ENCODE measurements around the gene ZNF229. TPM values are rescaled to one million over a fixed set of nuclear protein-coding genes. Genes with fewer than 3 reads are reported as not detected.
"Not testable (repeated sequence)": the region's sequence is repeated elsewhere in the genome, so short reads cannot be mapped to it uniquely, and the experiment has no call there.

Gene ZNF229
- total and polyA plus RNA-seq, 3 experiments from 2014 or later: 0.10 to 1.6 (median 1.2) TPM

DNA sequence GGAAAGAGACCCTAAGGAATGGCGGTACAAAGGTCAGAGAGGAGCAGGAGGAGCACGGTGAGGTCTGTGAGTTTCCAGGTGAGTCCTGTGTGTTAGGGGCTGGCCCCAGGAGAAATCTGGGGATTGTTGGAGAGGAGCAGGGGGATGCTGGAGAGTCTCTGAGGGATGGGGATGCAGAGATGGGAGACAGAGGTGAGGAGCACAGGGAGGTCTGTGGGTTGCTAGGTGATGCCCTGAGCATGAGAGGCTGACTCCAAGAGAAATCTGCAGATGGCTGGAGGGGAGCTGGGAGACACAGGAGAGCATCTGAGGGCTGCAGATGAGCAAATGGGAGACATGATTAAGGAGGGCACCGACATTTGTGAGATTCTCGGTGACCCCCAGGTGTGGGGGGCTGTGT, 4.1 kb upstream of the ZNF229 start:
- H3K27ac Mint-ChIP-seq: no peak overlapping the region
- H3K9me3 ChIP-seq (ENCODE audit: low read length): peaks cover 7% of the 10 kb centered on the region
- H3K27ac ChIP-seq (ENCODE audit: low read depth, low read length): no peak overlapping the region
- no peak for DNase-seq
- no peaks in the 10 kb centered on the region for H3K36me3 ChIP-seq (ENCODE audit: insufficient read depth, low read length)
- H3K36me3 Mint-ChIP-seq: peaks cover 2 to 39% (median 32%) of the 10 kb centered on the region in 3 donors
- no peaks in the 10 kb centered on the region for H3K4me1 ChIP-seq (ENCODE audit: insufficient read depth, low read length)
- H3K4me3 Mint-ChIP-seq: no peak overlapping the region
- POLR2A ChIA-PET: no interaction called here
- peaks cover 66 to 82% (median 79%) of the 10 kb centered on the region in 5 donors for H3K9me3 Mint-ChIP-seq
- no peaks in the 10 kb centered on the region for H3K27me3 ChIP-seq (ENCODE audit: insufficient read depth, low read length, poor library complexity, severe bottlenecking)
- H3K27me3 Mint-ChIP-seq: peaks cover 16 to 24% of the 10 kb centered on the region in 2 donors
- H3K4me3 ChIP-seq (ENCODE audit: low read length): no peak overlapping the region
- CTCF ChIA-PET: no interaction called here
- H3K4me1 Mint-ChIP-seq: peaks cover 6 to 16% (median 11%) of the 10 kb centered on the region in 3 donors

DNA sequence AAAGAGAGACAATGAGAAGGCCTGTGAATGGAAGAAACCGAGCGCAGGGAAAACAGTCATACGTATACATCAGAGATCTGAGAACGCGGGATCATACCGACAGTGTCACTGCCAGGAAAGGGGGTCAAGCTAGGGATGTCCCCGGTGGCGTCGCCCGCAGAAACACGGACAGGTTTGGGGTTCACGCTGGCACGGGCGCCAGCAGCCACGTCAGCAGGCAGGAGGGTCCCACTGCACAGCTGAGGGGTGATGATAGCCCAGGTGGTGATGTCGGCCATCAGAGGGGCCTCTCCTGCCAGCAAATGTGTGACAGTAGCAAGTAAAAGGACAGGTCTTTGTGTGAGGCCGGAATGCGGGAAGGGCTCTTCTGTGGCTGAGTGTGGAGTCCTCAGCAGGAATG, 3.4 kb upstream of the ZNF229 start:
- DNase-seq: no peak
- Mint-ChIP-seq H3K9me3 (peaks cover 67 to 88% (median 85%) of the 10 kb centered on the region in 5 donors), H3K36me3 (peaks cover 2 to 40% (median 35%) of the 10 kb centered on the region in 3 donors), H3K27me3 (peaks cover 16 to 24% of the 10 kb centered on the region in 2 donors), H3K4me1 (peaks cover 6 to 16% (median 11%) of the 10 kb centered on the region in 3 donors), H3K27ac (no peak overlapping the region), H3K4me3 (no peak overlapping the region)
- no peak overlapping the region for H3K27ac ChIP-seq (ENCODE audit: low read depth, low read length)
- no peaks in the 10 kb centered on the region for H3K4me1 ChIP-seq (ENCODE audit: insufficient read depth, low read length)
- ChIA-PET POLR2A (no interaction called here), CTCF (no interaction called here)
- H3K4me3 ChIP-seq (ENCODE audit: low read length): no peak overlapping the region
- H3K9me3 ChIP-seq (ENCODE audit: low read length): peaks cover 14% of the 10 kb centered on the region
- no peaks in the 10 kb centered on the region for H3K27me3 ChIP-seq (ENCODE audit: insufficient read depth, low read length, poor library complexity, severe bottlenecking)
- no peaks in the 10 kb centered on the region for H3K36me3 ChIP-seq (ENCODE audit: insufficient read depth, low read length)

DNA sequence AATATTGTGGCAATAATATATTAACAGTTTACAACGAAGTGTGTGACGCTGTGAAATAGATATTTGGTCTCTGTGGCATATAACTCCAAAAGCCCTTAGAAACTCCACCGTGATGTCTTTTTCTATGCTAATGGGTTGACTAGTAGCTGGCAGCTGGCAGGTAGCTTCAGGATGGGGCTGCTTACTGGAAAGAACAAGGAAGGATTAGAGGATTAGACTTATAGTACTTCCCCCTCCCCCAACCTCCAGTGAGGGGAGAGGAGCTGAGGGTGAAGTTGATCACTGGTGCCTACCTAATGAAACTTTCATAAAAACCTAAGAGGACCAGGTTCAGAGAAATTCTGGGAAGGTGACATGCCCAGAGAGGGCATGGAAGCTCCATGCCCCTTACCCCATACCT, 9.8 kb downstream of the ZNF229 start:
- Mint-ChIP-seq H3K27me3 (peaks cover 0 to 1% of the 10 kb centered on the region in 2 donors), H3K27ac (no peak overlapping the region), H3K36me3 (peaks cover 1 to 44% (median 38%) of the 10 kb centered on the region in 3 donors), H3K9me3 (peaks cover 37 to 77% (median 66%) of the 10 kb centered on the region in 5 donors), H3K4me3 (no peak overlapping the region), H3K4me1 (no peaks in the 10 kb centered on the region)
- Histone ChIP-seq H3K27ac (ENCODE audit: low read depth, low read length) (no peak overlapping the region), H3K4me3 (ENCODE audit: low read length) (no peak overlapping the region), H3K36me3 (ENCODE audit: insufficient read depth, low read length) (no peaks in the 10 kb centered on the region), H3K4me1 (ENCODE audit: insufficient read depth, low read length) (no peaks in the 10 kb centered on the region), H3K27me3 (ENCODE audit: insufficient read depth, low read length, poor library complexity, severe bottlenecking) (no peaks in the 10 kb centered on the region), H3K9me3 (ENCODE audit: low read length) (peaks cover 19% of the 10 kb centered on the region)
- CTCF ChIA-PET: no interaction called here
- POLR2A ChIA-PET: no interaction called here
- no peak for DNase-seq

DNA sequence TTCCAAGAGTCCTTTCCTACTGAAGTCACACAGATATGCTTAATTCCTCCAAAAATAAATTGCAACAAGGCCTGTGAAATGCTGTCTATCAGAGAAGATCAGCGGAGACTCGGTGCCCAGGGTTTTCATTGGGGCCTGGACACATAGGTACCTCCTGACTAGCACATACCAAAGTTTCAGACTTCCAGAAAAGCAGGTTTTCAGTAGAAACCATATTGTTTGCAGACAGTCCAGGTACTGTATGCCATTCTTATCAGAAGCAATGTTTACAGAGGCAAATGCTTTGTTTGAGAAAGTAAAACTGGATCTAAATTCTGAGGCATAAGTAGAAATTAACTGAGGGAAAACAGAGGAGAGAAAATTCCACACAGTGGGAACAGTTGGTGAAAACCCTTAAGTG, 12.8 kb downstream of the ZNF229 start:
- H3K4me1 Mint-ChIP-seq: no peaks in the 10 kb centered on the region
- ChIA-PET POLR2A (no interaction called here), CTCF (no interaction called here)
- H3K36me3 Mint-ChIP-seq: peaks cover 1 to 41% (median 36%) of the 10 kb centered on the region in 3 donors
- no peaks in the 10 kb centered on the region for H3K4me1 ChIP-seq (ENCODE audit: insufficient read depth, low read length)
- H3K9me3 ChIP-seq (ENCODE audit: low read length): peaks cover 15% of the 10 kb centered on the region
- peak overlapping the region in 1 of 8 donors; percentile 39 for H3K27ac Mint-ChIP-seq
- H3K9me3 Mint-ChIP-seq: peaks cover 29 to 83% (median 64%) of the 10 kb centered on the region in 5 donors
- DNase-seq: no peak
- no peaks in the 10 kb centered on the region for H3K27me3 ChIP-seq (ENCODE audit: insufficient read depth, low read length, poor library complexity, severe bottlenecking)
- H3K4me3 Mint-ChIP-seq: no peak overlapping the region
- H3K27ac ChIP-seq (ENCODE audit: low read depth, low read length): no peak overlapping the region
- H3K4me3 ChIP-seq (ENCODE audit: low read length): no peak overlapping the region
- no peaks in the 10 kb centered on the region for H3K36me3 ChIP-seq (ENCODE audit: insufficient read depth, low read length)
- peaks cover 0 to 1% of the 10 kb centered on the region in 2 donors for H3K27me3 Mint-ChIP-seq

DNA sequence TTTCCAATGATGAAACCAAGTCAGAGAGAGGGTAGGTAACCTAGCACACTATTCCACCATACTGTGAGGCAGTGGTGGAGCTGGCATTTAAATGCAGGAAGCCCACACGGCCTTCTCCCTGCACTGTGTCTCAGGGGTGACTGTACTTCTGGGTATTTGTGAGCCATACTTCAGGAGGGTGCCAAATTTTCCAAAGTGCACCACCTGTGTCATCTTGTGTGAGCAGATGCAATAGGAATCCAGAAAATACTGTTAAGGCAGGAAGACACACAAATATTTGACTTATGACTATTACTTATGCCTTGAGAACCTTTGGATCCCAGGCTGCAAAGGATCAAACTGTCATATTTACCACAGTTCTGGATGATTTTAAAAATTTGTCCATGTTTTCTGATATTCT, 17.3 kb downstream of the ZNF229 start:
- Histone ChIP-seq H3K4me1 (ENCODE audit: insufficient read depth, low read length) (no peaks in the 10 kb centered on the region), H3K4me3 (ENCODE audit: low read length) (no peak overlapping the region), H3K36me3 (ENCODE audit: insufficient read depth, low read length) (no peaks in the 10 kb centered on the region), H3K27ac (ENCODE audit: low read depth, low read length) (no peak overlapping the region), H3K9me3 (ENCODE audit: low read length) (peaks cover 17% of the 10 kb centered on the region), H3K27me3 (ENCODE audit: insufficient read depth, low read length, poor library complexity, severe bottlenecking) (no peaks in the 10 kb centered on the region)
- peaks cover 32 to 86% (median 74%) of the 10 kb centered on the region in 5 donors for H3K9me3 Mint-ChIP-seq
- DNase-seq: no peak
- CTCF ChIA-PET: no interaction called here
- no peaks in the 10 kb centered on the region for H3K4me1 Mint-ChIP-seq
- H3K36me3 Mint-ChIP-seq: peaks cover 0 to 39% (median 34%) of the 10 kb centered on the region in 3 donors
- no peak overlapping the region for H3K27ac Mint-ChIP-seq
- H3K27me3 Mint-ChIP-seq: no peaks in the 10 kb centered on the region
- POLR2A ChIA-PET: no interaction called here
- H3K4me3 Mint-ChIP-seq: no peak overlapping the region

DNA sequence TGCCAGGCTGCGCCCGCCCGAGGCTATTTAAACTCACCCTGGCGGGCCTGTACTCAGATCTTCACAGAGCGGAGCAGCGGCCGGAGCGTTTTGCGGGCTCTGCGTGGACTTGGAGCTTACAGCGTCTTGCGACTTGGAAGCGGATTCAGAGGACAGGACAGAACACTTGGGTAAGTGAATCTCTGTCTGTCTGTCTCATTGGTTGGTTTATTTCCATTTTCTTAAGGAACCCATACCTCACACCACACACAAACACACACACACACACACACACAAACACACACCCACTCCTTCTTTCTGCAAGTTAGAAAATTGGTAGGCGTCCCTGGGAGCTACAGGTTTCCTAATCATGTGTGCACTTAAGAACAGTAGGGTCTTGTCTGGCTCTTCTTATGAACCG, 32.7 kb downstream of the ZNF229 start:
- H3K36me3 ChIP-seq (ENCODE audit: insufficient read depth, low read length); CTCF ChIA-PET; H3K4me3 ChIP-seq (ENCODE audit: low read length); H3K27ac Mint-ChIP-seq; H3K9me3 ChIP-seq (ENCODE audit: low read length); DNase-seq; H3K27me3 ChIP-seq (ENCODE audit: insufficient read depth, low read length, poor library complexity, severe bottlenecking); H3K4me3 Mint-ChIP-seq; H3K27ac ChIP-seq (ENCODE audit: low read depth, low read length); POLR2A ChIA-PET; H3K4me1 ChIP-seq (ENCODE audit: insufficient read depth, low read length); H3K4me1 Mint-ChIP-seq: not testable (repeated sequence)
- H3K27me3 Mint-ChIP-seq: peaks cover 10 to 13% of the 10 kb centered on the region in 2 donors
- peaks cover 0 to 16% (median 1%) of the 10 kb centered on the region in 3 donors for H3K36me3 Mint-ChIP-seq
- H3K9me3 Mint-ChIP-seq: peaks cover 34 to 67% (median 47%) of the 10 kb centered on the region in 5 donors

DNA sequence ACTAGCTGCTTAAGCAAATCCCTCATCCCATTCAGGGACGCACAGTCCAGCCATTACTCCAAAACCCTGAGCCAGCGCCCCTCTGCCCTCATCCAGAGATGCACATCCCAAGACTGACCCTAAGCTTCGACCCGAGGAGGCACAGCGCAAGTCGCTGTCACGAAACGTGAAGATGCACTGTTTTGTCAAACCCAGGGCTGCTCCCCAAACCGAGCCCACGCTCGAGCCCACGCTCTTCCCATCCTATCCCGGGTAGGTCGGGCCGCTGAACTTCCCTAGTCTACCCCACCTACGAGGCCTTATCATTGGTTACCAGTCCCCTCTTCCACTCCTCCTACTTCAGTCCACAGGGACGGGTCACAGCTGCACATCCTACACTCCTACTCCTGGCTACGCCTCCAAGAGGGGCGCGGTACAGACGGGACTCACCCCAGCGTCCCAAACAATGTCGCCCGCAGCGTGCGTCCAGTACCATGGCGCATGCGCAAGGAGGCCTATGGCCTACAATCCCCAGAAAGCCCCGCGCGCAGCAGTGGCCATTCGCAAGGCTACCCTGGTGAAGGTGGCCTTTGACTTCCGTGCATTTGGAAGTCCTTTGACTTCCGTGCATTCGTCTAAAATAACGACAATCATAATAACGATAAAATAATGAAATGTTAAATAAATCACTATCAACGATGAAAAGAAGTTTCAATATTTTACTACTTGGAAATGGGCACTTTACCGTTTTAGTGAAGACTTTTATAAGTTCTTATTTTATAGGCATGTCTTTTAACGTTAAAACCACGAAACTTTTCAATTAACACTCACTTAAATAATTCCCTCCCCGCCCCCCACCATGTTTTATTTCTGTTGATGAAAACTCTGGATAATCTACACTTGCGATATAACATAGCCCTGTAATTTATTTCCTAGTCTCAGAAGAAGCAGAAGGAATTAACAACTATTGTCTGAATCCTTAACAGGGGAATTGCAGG, 46.8 kb downstream of the ZNF229 start, which contains the start of gene ZNF285:
TSS of gene ZNF285 (minus strand) at position 470 of the 977 bp plus-strand sequence. CDS start 4,395 bp downstream, outside the sequence.
- Mint-ChIP-seq H3K36me3 (peaks cover 3 to 32% (median 20%) of the 10 kb centered on the region in 3 donors), H3K9me3 (peaks cover 42 to 68% (median 48%) of the 10 kb centered on the region in 5 donors), H3K4me3 (peak within 1 kb of the TSS; percentile 81 to 94 (median 84)), H3K27me3 (peaks cover 2 to 4% of the 10 kb centered on the region in 2 donors), H3K4me1 (peaks cover 6 to 12% (median 9%) of the 10 kb centered on the region in 3 donors), H3K27ac (peak within 1 kb of the TSS in 3 of 8 donors; percentile 2 to 85 (median 84))
- Histone ChIP-seq H3K4me1 (ENCODE audit: insufficient read depth, low read length) (no peaks in the 10 kb centered on the region), H3K9me3 (ENCODE audit: low read length) (peaks cover 4% of the 10 kb centered on the region), H3K4me3 (ENCODE audit: low read length) (peak within 1 kb of the TSS; percentile 63), H3K27me3 (ENCODE audit: insufficient read depth, low read length, poor library complexity, severe bottlenecking) (no peaks in the 10 kb centered on the region), H3K36me3 (ENCODE audit: insufficient read depth, low read length) (no peaks in the 10 kb centered on the region), H3K27ac (ENCODE audit: low read depth, low read length) (no peak within 1 kb of the TSS)
- CTCF ChIA-PET: no interaction called here
- POLR2A ChIA-PET: no interaction called here
- DNase-seq: peak; percentile 19 to 80 (median 64)

DNA sequence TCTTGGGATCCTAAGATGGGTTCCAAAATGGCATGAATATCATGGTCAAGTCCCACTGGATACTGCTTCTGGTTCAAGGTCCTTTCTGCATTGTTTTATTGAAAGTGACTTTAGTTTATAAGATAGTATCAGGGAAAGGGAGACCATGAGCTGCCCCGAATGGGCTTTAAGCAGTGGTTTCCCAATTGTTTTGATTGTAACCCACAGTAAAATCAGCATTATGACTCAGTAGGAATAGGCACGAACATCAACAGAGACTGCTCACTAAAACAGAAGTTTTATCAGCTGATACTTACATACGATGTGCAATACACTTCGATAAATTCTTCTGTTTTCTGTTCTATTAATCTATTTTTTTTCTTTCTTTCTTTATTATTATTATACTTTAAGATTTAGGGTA, 59.0 kb downstream of the ZNF229 start:
- Mint-ChIP-seq H3K36me3 (peaks cover 11 to 65% (median 63%) of the 10 kb centered on the region in 3 donors), H3K9me3 (peaks cover 28 to 80% (median 68%) of the 10 kb centered on the region in 5 donors)
- H3K4me3 ChIP-seq (ENCODE audit: low read length); H3K27me3 ChIP-seq (ENCODE audit: insufficient read depth, low read length, poor library complexity, severe bottlenecking); H3K27ac ChIP-seq (ENCODE audit: low read depth, low read length); H3K27me3 Mint-ChIP-seq; H3K36me3 ChIP-seq (ENCODE audit: insufficient read depth, low read length); DNase-seq; H3K4me1 Mint-ChIP-seq; H3K9me3 ChIP-seq (ENCODE audit: low read length); H3K4me1 ChIP-seq (ENCODE audit: insufficient read depth, low read length); H3K27ac Mint-ChIP-seq; POLR2A ChIA-PET; CTCF ChIA-PET; H3K4me3 Mint-ChIP-seq: not testable (repeated sequence)

Measured in CD8-positive, alpha-beta memory T cell (primary cell).